B cell (primary cell): ENCODE data around the gene CAMK1D. TPM values are rescaled to one million over a fixed set of nuclear protein-coding genes. Genes with fewer than 3 reads are reported as not detected.

ENCODE experiments used
- ATAC-seq: fragments of 200-7000 bp; cut with Tn5 transposase; one replicate; pipeline ENCODE4 v1.10.0; 2021; ENCODE audit warnings: low read depth, mild to moderate bottlenecking, moderate number of reproducible peaks, moderate library complexity
- CTCF ChIA-PET: fragments of 350-600 bp; sonication (Branson Sonifier 250); formaldehyde crosslinking; loops from one replicate; lab custom pipeline; 2021; ENCODE audit warnings: antibody characterized with exemption, inconsistent platforms; lab: Charles Lee
- POLR2A ChIA-PET: fragments of 350-600 bp; sonication (Branson Sonifier 250); formaldehyde crosslinking; loops from one replicate; lab custom pipeline; 2021; ENCODE audit warnings: antibody characterized with exemption; lab: Charles Lee
- DNase-seq: peaks from one replicate; pipeline ENCODE4 v3.0.0; 2013
- H2AFZ ChIP-seq: 2 replicates; pipeline ENCODE4 v1.6.1; 2012; ENCODE audit warnings: mild to moderate bottlenecking, low read depth, low read length; ENCODE audit not compliant: insufficient read depth, poor library complexity, severe bottlenecking
- H3K27ac ChIP-seq, 2 donors: 1 replicate in 1 of 2; 2 replicates in 1 of 2; pipeline ENCODE4 v1.5.1; 2012 to 2013; ENCODE audit warnings: low read length in 2 of 2, mild to moderate bottlenecking in 2 of 2, moderate library complexity in 1 of 2
- H3K27me3 ChIP-seq, 4 experiments: fragments of 200-600 bp in 1 of 4; sonication (generic) in 1 of 4; replicated peaks in 1 of 4; 1 replicate in 2 of 4; 2 replicates in 2 of 4; pipeline versions ENCODE4 v1.6.1 to v1.7.0; 2013 to 2016; ENCODE audit warnings: low read length in 3 of 4, mild to moderate bottlenecking in 2 of 4, mixed read lengths in 1 of 4, moderate library complexity in 1 of 4; ENCODE audit not compliant: insufficient read depth in 4 of 4, control insufficient read depth in 3 of 4; ENCODE audit errors: control extremely low read depth in 1 of 4
- H3K36me3 ChIP-seq, 2 experiments: replicated peaks in 1 of 2; 1 replicate in 1 of 2; 2 replicates in 1 of 2; pipeline versions ENCODE4 v1.6.1 to v1.7.1; 2013; ENCODE audit warnings: low read length in 1 of 2; ENCODE audit not compliant: insufficient read depth in 2 of 2, control insufficient read depth in 1 of 2; ENCODE audit errors: control extremely low read depth in 1 of 2, extremely low read depth in 1 of 2
- H3K4me1 ChIP-seq, 2 donors: fragments of 200-600 bp in 1 of 2; sonication (generic) in 1 of 2; 1 replicate in 1 of 2; 2 replicates in 1 of 2; pipeline versions ENCODE4 v1.5.1 to v1.6.1; 2013 to 2017; ENCODE audit warnings: low read length in 2 of 2; ENCODE audit not compliant: control insufficient read depth in 2 of 2, insufficient read depth in 2 of 2
- H3K4me2 ChIP-seq: replicated peaks from 2 replicates; pipeline ENCODE3; 2012; ENCODE audit warnings: mild to moderate bottlenecking, low read depth, low read length; ENCODE audit not compliant: poor library complexity, severe bottlenecking
- H3K4me3 ChIP-seq, 5 experiments: fragments of 200-600 bp in 1 of 5; sonication (generic) in 1 of 5; 1 replicate in 3 of 5; 2 replicates in 2 of 5; pipeline versions ENCODE4 v1.5.1 to v1.7.0; 2011 to 2016; ENCODE audit warnings: low read length in 4 of 5, mild to moderate bottlenecking in 4 of 5, low read depth in 2 of 5, control low read depth in 1 of 5, moderate library complexity in 1 of 5; ENCODE audit not compliant: insufficient read depth in 1 of 5; ENCODE audit errors: control extremely low read depth in 1 of 5, extremely low read depth in 1 of 5
- H3K79me2 ChIP-seq: fragments of 200-600 bp; sonication (generic); one replicate; pipeline ENCODE4 v1.6.0; 2016; ENCODE audit warnings: low read length; ENCODE audit not compliant: control insufficient read depth, insufficient read depth
- H3K9ac ChIP-seq: fragments of 200-600 bp; sonication (generic); 2 replicates; pipeline ENCODE4 v1.6.1; 2017; ENCODE audit warnings: mild to moderate bottlenecking, low read length, moderate library complexity
- H3K9me3 ChIP-seq, 3 donors: one replicate each; pipeline versions ENCODE4 v1.6.1 to v1.7.1; 2013; ENCODE audit warnings: low read length in 2 of 3; ENCODE audit not compliant: control insufficient read depth in 2 of 3, insufficient read depth in 1 of 3; ENCODE audit errors: control extremely low read depth in 1 of 3
- H4K20me1 ChIP-seq: 2 replicates; pipeline ENCODE4 v1.6.0; 2012; ENCODE audit warnings: mild to moderate bottlenecking, low read length; ENCODE audit not compliant: insufficient read depth, control insufficient read depth, poor library complexity, severe bottlenecking
- H3K27ac Mint-ChIP-seq: one replicate; pipeline ENCODE4 v1.8.0; 2021; ENCODE audit warnings: mixed read lengths
- H3K27me3 Mint-ChIP-seq: one replicate; pipeline ENCODE4 v1.8.0; 2021; ENCODE audit warnings: mixed read lengths
- H3K4me1 Mint-ChIP-seq: one replicate; pipeline ENCODE4 v1.8.0; 2021; ENCODE audit warnings: mixed read lengths
- H3K4me3 Mint-ChIP-seq: one replicate; pipeline ENCODE4 v1.8.0; 2021; ENCODE audit warnings: mixed read lengths
- H3K9me3 Mint-ChIP-seq: one replicate; pipeline ENCODE4 v1.8.0; 2022; ENCODE audit warnings: mixed read lengths; ENCODE audit not compliant: insufficient read depth
- CTCF ChIP-seq: fragments of 200-600 bp; IDR thresholded peaks from one replicate; pipeline ENCODE4 v1.8.0; 2022; ENCODE audit warnings: antibody characterized with exemption, mild to moderate bottlenecking
- EZH2 ChIP-seq: IDR thresholded peaks from 2 replicates; pipeline ENCODE4 v1.6.1; 2012; ENCODE audit warnings: borderline replicate concordance, low read depth, mild to moderate bottlenecking, moderate library complexity, low read length; ENCODE audit not compliant: insufficient read depth, poor library complexity, severe bottlenecking
- WGBS: methylation state at CpG from one replicate; pipeline ENCODE4 v1.1.5; 2013; ENCODE audit warnings: missing lambda C conversion rate; ENCODE audit not compliant: insufficient coverage; 5-methylcytosine and 5-hydroxymethylcytosine counted together
- intact Hi-C: fragments of 100-400 bp; cut with micrococcal nuclease; formaldehyde crosslinking; loops from one replicate; pipeline ENCODE4 v1.10.0; 2022
- polyA plus RNA-seq: library from polyadenylated mRNA; depleted of rRNA; stranded (reverse); fragments of >200 nt; gene quantifications from 2 replicates; pipeline ENCODE4 v1.2.3, GENCODE V29; 2012
- total RNA-seq, 2 donors: library from RNA; stranded (reverse); fragments of 120-200 nt in 1 of 2; gene quantifications; 1 replicate in 1 of 2; 2 replicates in 1 of 2; pipeline versions ENCODE4 v1.2.3 to v1.2.4, GENCODE V29; 2013 to 2022

Gene CAMK1D
- total and polyA plus RNA-seq, 2 donors (not counting 1 experiment from before 2014, with no cell fraction given): 34.1 to 69.7 TPM

GRCh38 chr10:12367272-12367671, 17.9 kb downstream of the CAMK1D start:
- H3K9me3 ChIP-seq: peaks cover 0 to 5% (median 0%) of the 10 kb centered on the region in 3 donors
- peaks cover 93% of the 10 kb centered on the region for H4K20me1 ChIP-seq
- ChIA-PET CTCF (no interaction called here), POLR2A (no interaction called here)
- H2AFZ ChIP-seq: no peak overlapping the region
- H3K9me3 Mint-ChIP-seq: no peaks in the 10 kb centered on the region
- no peak overlapping the region for H3K4me3 ChIP-seq
- no peak overlapping the region for H3K27ac Mint-ChIP-seq
- no peaks in the 10 kb centered on the region for H3K27me3 ChIP-seq
- 100% methylated on average over 1 of the region's 4 CpGs for WGBS
- TF ChIP-seq CTCF (no peak), EZH2 (no peak)
- no peak overlapping the region for H3K9ac ChIP-seq
- peaks cover 30 to 36% of the 10 kb centered on the region in 2 donors for H3K4me1 ChIP-seq
- H3K79me2 ChIP-seq: peaks cover 99% of the 10 kb centered on the region
- peak overlapping the region in 1 of 2 donors; percentile 49 for H3K27ac ChIP-seq
- peaks cover 37% of the 10 kb centered on the region for H3K4me1 Mint-ChIP-seq
- no peak for ATAC-seq
- no peak for DNase-seq
- H3K4me2 ChIP-seq: no peak overlapping the region
- no peaks in the 10 kb centered on the region for H3K27me3 Mint-ChIP-seq
- H3K36me3 ChIP-seq: peaks cover 7 to 10% of the 10 kb centered on the region in 2 experiments
- intact Hi-C loops: loop anchor here (2.0 kb wide), 1 partner anchor 16 kb away; no protein-coding TSS in a partner anchor
- no peak overlapping the region for H3K4me3 Mint-ChIP-seq

- peaks cover 20 to 21% of the 10 kb centered on the region in 2 donors for H3K4me1 ChIP-seq
- H3K27me3 ChIP-seq: no peaks in the 10 kb centered on the region
- H3K36me3 ChIP-seq: peaks cover 9% of the 10 kb centered on the region in 2 experiments
- H2AFZ ChIP-seq: no peak overlapping the region
- H3K4me3 ChIP-seq: no peak overlapping the region
- H3K9ac ChIP-seq: no peak overlapping the region
- CTCF ChIA-PET: no interaction called here
- DNase-seq (no peak), ATAC-seq (no peak)
- H3K79me2 ChIP-seq: peaks cover 99% of the 10 kb centered on the region
- POLR2A ChIA-PET: no interaction called here
- H3K27me3 Mint-ChIP-seq: no peaks in the 10 kb centered on the region
- peaks cover 35% of the 10 kb centered on the region for H3K4me1 Mint-ChIP-seq
- no peaks in the 10 kb centered on the region for H3K9me3 ChIP-seq
- H3K4me2 ChIP-seq: no peak overlapping the region
- peaks cover 89% of the 10 kb centered on the region for H4K20me1 ChIP-seq
- no peak overlapping the region for H3K27ac Mint-ChIP-seq
- intact Hi-C loops: no loop called here
- no peak overlapping the region for H3K27ac ChIP-seq
- H3K4me3 Mint-ChIP-seq: no peak overlapping the region
- H3K9me3 Mint-ChIP-seq: no peaks in the 10 kb centered on the region
- no peak for TF ChIP-seq CTCF
- no peak for TF ChIP-seq EZH2
- WGBS: 100% methylated on average over 4 of the region's 8 CpGs
These were observed 20.6 kb downstream of the CAMK1D start for GRCh38 chr10:12369982-12370381.
